ENCODE data around the gene RSPRY1.
"Not testable (repeated sequence)": the region's sequence is repeated elsewhere in the genome, so short reads cannot be mapped to it uniquely, and the experiment has no call there.

The RSPRY1 gene

GRCh38 chr16:57273826-57274225, 87.7 kb downstream of the RSPRY1 start:
- no peak for DNase-seq

- not testable (repeated sequence) for DNase-seq
Measured at GRCh38 chr16:57275946-57276345, 89.8 kb downstream of the RSPRY1 start.

- DNase-seq: no peak
Measured at GRCh38 chr16:57276596-57276995, 90.5 kb downstream of the RSPRY1 start.

- DNase-seq: no peak
Measured at GRCh38 chr16:57277586-57277985, 91.5 kb downstream of the RSPRY1 start.

- no peak for DNase-seq
Measured at GRCh38 chr16:57278494-57278893, 92.4 kb downstream of the RSPRY1 start.

- no peak for DNase-seq
Measured at GRCh38 chr16:57279780-57280638, 93.9 kb downstream of the RSPRY1 start.

GRCh38 chr16:57281791-57282190, 95.7 kb downstream of the RSPRY1 start:
- no peak for DNase-seq

GRCh38 chr16:57282510-57283213, 96.5 kb downstream of the RSPRY1 start:
- no peak for DNase-seq

- DNase-seq: no peak
Measured at GRCh38 chr16:57283214-57283958, 97.3 kb downstream of the RSPRY1 start.

GRCh38 chr16:57283959-57284208, 97.8 kb downstream of the RSPRY1 start:
- no peak for DNase-seq

- no peak for DNase-seq
Measured at GRCh38 chr16:57284209-57284951, 98.3 kb downstream of the RSPRY1 start, which contains the start of gene PLLP. TSS of gene PLLP (minus strand) at chr16:57284672. CDS start at chr16:57284540, 132 bp downstream.

GRCh38 chr16:57284952-57285363, 98.8 kb downstream of the RSPRY1 start:
- DNase-seq: no peak

GRCh38 chr16:57285379-57285778, 99.2 kb downstream of the RSPRY1 start:
- no peak for DNase-seq

- DNase-seq: no peak
Measured at GRCh38 chr16:57289391-57290257, 103.5 kb downstream of the RSPRY1 start.

All from NCI-H1092 (cell line).